Fibroblast of mammary gland (primary cell): Measurements from ENCODE around the gene GBGT1.
A peak's percentile ranks its signal among the peaks of the same experiment; 100 is the strongest.

Source experiments
- DNase-seq: peaks from one replicate; pipeline ENCODE4 v3.0.0-alpha.2; 2010; ENCODE audit warnings: low read depth
- H3K4me3 ChIP-seq: 2 replicates; pipeline ENCODE4 v1.5.1; 2011; ENCODE audit warnings: low read depth, mild to moderate bottlenecking, low read length, moderate library complexity; ENCODE audit not compliant: control insufficient read depth
- CTCF ChIP-seq: conservative IDR thresholded peaks from 2 replicates; pipeline ENCODE4 v1.5.1; 2011; ENCODE audit warnings: low read depth, low read length, inconsistent platforms; ENCODE audit not compliant: control insufficient read depth, insufficient read depth

Gene GBGT1

DNA sequence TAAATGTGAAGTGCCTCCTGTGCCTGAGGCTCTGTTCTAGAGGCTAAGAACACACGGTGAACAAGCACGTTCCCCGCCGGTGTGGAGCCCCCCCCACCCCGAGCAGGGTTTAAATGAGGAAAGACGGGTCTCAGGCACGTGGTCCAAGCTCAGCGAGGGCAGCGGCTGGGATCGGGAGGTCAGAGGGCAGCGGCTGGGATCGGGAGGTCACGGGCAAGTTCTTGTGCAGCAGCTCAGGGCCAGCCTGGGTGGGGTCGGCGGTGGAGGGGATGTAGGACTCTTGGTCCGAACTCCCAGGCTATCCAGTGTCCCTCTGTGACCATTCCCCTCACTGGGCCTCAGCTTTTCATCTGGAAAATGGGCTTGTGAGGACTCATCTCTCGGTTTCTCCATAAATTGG lies 2.7 kb upstream of the GBGT1 start:
- no peak for TF ChIP-seq CTCF
- no peak for DNase-seq
- H3K4me3 ChIP-seq: no peak overlapping the region

DNA sequence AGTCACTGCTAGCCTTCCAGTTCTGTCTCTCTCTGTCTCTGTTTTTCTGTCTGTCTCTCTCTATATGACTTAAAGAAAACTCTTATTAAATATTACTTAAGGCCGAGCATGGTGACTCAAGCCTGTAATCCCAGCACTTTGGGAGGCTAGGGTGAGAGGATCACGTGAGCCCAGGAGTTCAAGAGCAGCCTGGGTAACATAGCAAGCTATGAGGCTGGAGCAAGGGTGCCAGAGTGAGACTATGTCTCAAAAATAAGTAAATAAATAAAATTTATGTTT lies 1.7 kb upstream of the GBGT1 start:
- TF ChIP-seq CTCF: no peak

GRCh38 chr9:133164191-133164590 lies 477 bp upstream of the GBGT1 start:
- no peak for DNase-seq
- TF ChIP-seq CTCF: no peak
- H3K4me3 ChIP-seq: peak overlapping the region; percentile 47

More for the DNA sequence above, 1.7 kb upstream of the GBGT1 start:
- H3K4me3 ChIP-seq: no peak overlapping the region
- no peak for DNase-seq

DNA sequence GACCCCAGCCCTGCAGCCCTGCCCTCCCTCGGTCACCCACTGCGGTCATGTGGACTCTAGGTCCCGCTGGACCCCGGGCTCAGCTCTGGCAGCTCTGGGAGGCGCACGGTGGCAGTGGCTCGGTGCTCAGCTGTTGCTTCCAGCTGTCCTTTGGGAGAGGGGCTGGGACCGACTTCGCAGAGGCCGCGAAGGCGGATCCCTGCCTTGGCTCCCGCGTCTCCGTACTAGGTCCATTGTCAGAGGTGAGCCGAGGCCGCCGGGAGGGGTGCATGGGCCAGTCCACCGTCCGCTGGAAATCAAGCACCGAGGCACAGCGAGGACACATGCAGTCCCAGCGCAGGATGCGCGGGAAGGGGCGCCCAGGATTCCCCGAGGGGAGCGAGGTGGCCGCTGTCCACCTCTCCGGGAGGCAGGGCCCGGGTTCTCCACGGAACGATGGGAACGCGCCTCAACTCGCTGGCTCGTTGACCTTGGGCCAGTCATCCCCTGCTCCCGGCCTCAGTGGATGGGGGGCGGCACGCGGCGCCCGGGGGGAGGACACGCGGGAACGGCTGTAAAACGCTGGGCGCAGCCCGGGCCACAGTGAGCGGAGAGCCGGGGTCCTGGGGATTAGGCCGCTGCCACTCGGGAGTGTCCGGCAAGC lies 732 bp downstream of the GBGT1 start:
- DNase-seq: no peak
- H3K4me3 ChIP-seq: peak overlapping the region; percentile 47
- TF ChIP-seq CTCF: no peak

GRCh38 chr9:133161547-133161950 lies 2.2 kb downstream of the GBGT1 start:
- no peak overlapping the region for H3K4me3 ChIP-seq
- no peak for DNase-seq
- TF ChIP-seq CTCF: no peak

GRCh38 chr9:133160742-133161546 lies 2.8 kb downstream of the GBGT1 start:
- no peak overlapping the region for H3K4me3 ChIP-seq
- DNase-seq: peak; percentile 86
- peak; percentile 89 for TF ChIP-seq CTCF
